Activated naive CD8-positive, alpha-beta T cell (primary cell): ENCODE measurements around the gene HLF.

Source experiments
- H3K27ac Mint-ChIP-seq: one replicate; pipeline ENCODE4 v1.8.0; 2021; ENCODE audit warnings: mixed read lengths
- H3K27me3 Mint-ChIP-seq: one replicate; pipeline ENCODE4 v1.8.0; 2021; ENCODE audit warnings: mixed read lengths
- H3K36me3 Mint-ChIP-seq: one replicate; pipeline ENCODE4 v1.8.0; 2021; ENCODE audit warnings: mixed read lengths
- H3K4me1 Mint-ChIP-seq: one replicate; pipeline ENCODE4 v1.8.0; 2021; ENCODE audit warnings: low read depth, mixed read lengths
- H3K4me3 Mint-ChIP-seq: one replicate; pipeline ENCODE4 v1.8.0; 2021; ENCODE audit warnings: mild to moderate bottlenecking, mixed read lengths
- H3K9me3 Mint-ChIP-seq: one replicate; pipeline ENCODE4 v1.8.0; 2021; ENCODE audit warnings: low read depth, mixed read lengths

Gene HLF

GRCh38 chr17:55345132-55345531, 80.4 kb downstream of the HLF start:
- peaks cover 4% of the 10 kb centered on the region for H3K9me3 Mint-ChIP-seq
- peaks cover under 1% of the 10 kb centered on the region for H3K27me3 Mint-ChIP-seq
- H3K4me3 Mint-ChIP-seq, result no peak overlapping the region
- peaks cover 33% of the 10 kb centered on the region for H3K4me1 Mint-ChIP-seq
- H3K36me3 Mint-ChIP-seq, result no peaks in the 10 kb centered on the region
- H3K27ac Mint-ChIP-seq, result no peak overlapping the region

- H3K36me3 Mint-ChIP-seq, result no peaks in the 10 kb centered on the region
- peaks cover 33% of the 10 kb centered on the region for H3K4me1 Mint-ChIP-seq
- H3K27ac Mint-ChIP-seq, result no peak overlapping the region
Measured at GRCh38 chr17:55346658-55347057, 81.9 kb downstream of the HLF start.

GRCh38 chr17:55347341-55347740, 82.6 kb downstream of the HLF start:
- H3K9me3 Mint-ChIP-seq, result peaks cover 4% of the 10 kb centered on the region
- no peaks in the 10 kb centered on the region for H3K27me3 Mint-ChIP-seq
- H3K36me3 Mint-ChIP-seq, result no peaks in the 10 kb centered on the region
- H3K27ac Mint-ChIP-seq, result no peak overlapping the region
- peaks cover 33% of the 10 kb centered on the region for H3K4me1 Mint-ChIP-seq
- no peak overlapping the region for H3K4me3 Mint-ChIP-seq

More at GRCh38 chr17:55346658-55347057, 81.9 kb downstream of the HLF start:
- H3K27me3 Mint-ChIP-seq, result no peaks in the 10 kb centered on the region
- no peak overlapping the region for H3K4me3 Mint-ChIP-seq
- peaks cover 4% of the 10 kb centered on the region for H3K9me3 Mint-ChIP-seq

GRCh38 chr17:55348749-55349354, 84.1 kb downstream of the HLF start:
- no peaks in the 10 kb centered on the region for H3K36me3 Mint-ChIP-seq
- no peak overlapping the region for H3K27ac Mint-ChIP-seq
- H3K9me3 Mint-ChIP-seq, result peaks cover 4% of the 10 kb centered on the region
- peaks cover 21% of the 10 kb centered on the region for H3K4me1 Mint-ChIP-seq
- H3K4me3 Mint-ChIP-seq, result no peak overlapping the region
- H3K27me3 Mint-ChIP-seq, result no peaks in the 10 kb centered on the region

GRCh38 chr17:55350825-55351205, 86.1 kb downstream of the HLF start:
- H3K9me3 Mint-ChIP-seq, result peaks cover 4% of the 10 kb centered on the region
- H3K4me3 Mint-ChIP-seq, result no peak overlapping the region
- peaks cover 8% of the 10 kb centered on the region for H3K4me1 Mint-ChIP-seq
- H3K27ac Mint-ChIP-seq, result no peak overlapping the region
- no peaks in the 10 kb centered on the region for H3K27me3 Mint-ChIP-seq
- no peaks in the 10 kb centered on the region for H3K36me3 Mint-ChIP-seq

- peaks cover 8% of the 10 kb centered on the region for H3K4me1 Mint-ChIP-seq
- no peak overlapping the region for H3K4me3 Mint-ChIP-seq
- H3K9me3 Mint-ChIP-seq, result peaks cover 4% of the 10 kb centered on the region
- no peak overlapping the region for H3K27ac Mint-ChIP-seq
- no peaks in the 10 kb centered on the region for H3K27me3 Mint-ChIP-seq
- H3K36me3 Mint-ChIP-seq, result no peaks in the 10 kb centered on the region
Measured at GRCh38 chr17:55351226-55351625, 86.5 kb downstream of the HLF start.

- H3K4me1 Mint-ChIP-seq, result no peaks in the 10 kb centered on the region
- H3K4me3 Mint-ChIP-seq, result no peak overlapping the region
- no peaks in the 10 kb centered on the region for H3K36me3 Mint-ChIP-seq
- H3K27ac Mint-ChIP-seq, result no peak overlapping the region
- no peaks in the 10 kb centered on the region for H3K27me3 Mint-ChIP-seq
- H3K9me3 Mint-ChIP-seq, result no peaks in the 10 kb centered on the region
Measured at GRCh38 chr17:55354010-55354409, 89.2 kb downstream of the HLF start.

GRCh38 chr17:55354941-55355340, 90.2 kb downstream of the HLF start:
- no peaks in the 10 kb centered on the region for H3K9me3 Mint-ChIP-seq
- H3K4me3 Mint-ChIP-seq, result no peak overlapping the region
- no peaks in the 10 kb centered on the region for H3K36me3 Mint-ChIP-seq
- no peak overlapping the region for H3K27ac Mint-ChIP-seq
- no peaks in the 10 kb centered on the region for H3K4me1 Mint-ChIP-seq
- H3K27me3 Mint-ChIP-seq, result no peaks in the 10 kb centered on the region

- H3K27me3 Mint-ChIP-seq, result peaks cover 6% of the 10 kb centered on the region
- no peaks in the 10 kb centered on the region for H3K4me1 Mint-ChIP-seq
- no peak overlapping the region for H3K4me3 Mint-ChIP-seq
- H3K36me3 Mint-ChIP-seq, result peaks cover 5% of the 10 kb centered on the region
- H3K27ac Mint-ChIP-seq, result no peak overlapping the region
- peaks cover 10% of the 10 kb centered on the region for H3K9me3 Mint-ChIP-seq
Measured at GRCh38 chr17:55356434-55357328, 91.9 kb downstream of the HLF start.

- Mint-ChIP-seq H3K9me3 (peaks cover 10% of the 10 kb centered on the region), H3K4me3 (no peak overlapping the region), H3K36me3 (peaks cover 5% of the 10 kb centered on the region), H3K27me3 (peaks cover 6% of the 10 kb centered on the region), H3K4me1 (no peaks in the 10 kb centered on the region), H3K27ac (no peak overlapping the region)
Measured at GRCh38 chr17:55360971-55361370, 96.2 kb downstream of the HLF start.

- peaks cover 5% of the 10 kb centered on the region for H3K36me3 Mint-ChIP-seq
- no peak overlapping the region for H3K27ac Mint-ChIP-seq
- no peaks in the 10 kb centered on the region for H3K4me1 Mint-ChIP-seq
- peaks cover 10% of the 10 kb centered on the region for H3K9me3 Mint-ChIP-seq
- H3K27me3 Mint-ChIP-seq, result peaks cover 6% of the 10 kb centered on the region
- H3K4me3 Mint-ChIP-seq, result no peak overlapping the region
Measured at GRCh38 chr17:55363033-55363432, 98.3 kb downstream of the HLF start.

GRCh38 chr17:55366020-55366481, 101.3 kb downstream of the HLF start:
- Mint-ChIP-seq H3K36me3 (peaks cover 2% of the 10 kb centered on the region), H3K27ac (no peak overlapping the region), H3K4me3 (no peak overlapping the region), H3K27me3 (peaks cover under 1% of the 10 kb centered on the region), H3K9me3 (peaks cover 4% of the 10 kb centered on the region), H3K4me1 (peaks cover 3% of the 10 kb centered on the region)

- no peaks in the 10 kb centered on the region for H3K9me3 Mint-ChIP-seq
- H3K27me3 Mint-ChIP-seq, result peaks cover 2% of the 10 kb centered on the region
- no peak overlapping the region for H3K4me3 Mint-ChIP-seq
- H3K36me3 Mint-ChIP-seq, result no peaks in the 10 kb centered on the region
- H3K4me1 Mint-ChIP-seq, result peaks cover 3% of the 10 kb centered on the region
- no peak overlapping the region for H3K27ac Mint-ChIP-seq
Measured at GRCh38 chr17:55368706-55369105, 103.9 kb downstream of the HLF start.
